HL-60/S4 (cell line): Measurements from ENCODE around the gene KLF6.

Experiments used
- in situ Hi-C: fragments of 300-500 bp; cut with MboI; formaldehyde crosslinking; loops from 2 replicates; pipeline ENCODE4 v1.14.3; 2022; ENCODE audit warnings: low sequenced_read_pairs

The KLF6 gene

GRCh38 chr10:3757638-3758490 is 27.1 kb downstream of the KLF6 start:
- in situ Hi-C loops, result no loop called here

DNA sequence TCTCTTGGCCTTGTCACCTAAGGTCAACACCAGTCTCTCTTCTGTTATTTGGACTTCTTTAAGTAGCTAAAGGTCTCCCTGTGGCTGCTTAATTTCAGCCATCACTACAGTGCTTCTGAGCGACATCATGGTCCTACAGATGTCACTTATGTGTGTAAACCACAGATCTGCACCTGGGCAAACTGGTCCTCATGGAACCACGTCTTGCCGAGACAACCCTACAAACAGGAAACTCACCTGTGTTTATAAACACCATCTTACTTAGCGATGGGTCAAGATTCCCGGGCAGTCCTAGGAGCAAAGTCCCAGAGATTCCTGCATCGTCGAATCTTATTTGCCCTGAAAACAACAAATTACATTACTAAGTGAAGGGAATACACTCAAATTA is 27.8 kb downstream of the KLF6 start:
- in situ Hi-C loops, result no loop called here

DNA sequence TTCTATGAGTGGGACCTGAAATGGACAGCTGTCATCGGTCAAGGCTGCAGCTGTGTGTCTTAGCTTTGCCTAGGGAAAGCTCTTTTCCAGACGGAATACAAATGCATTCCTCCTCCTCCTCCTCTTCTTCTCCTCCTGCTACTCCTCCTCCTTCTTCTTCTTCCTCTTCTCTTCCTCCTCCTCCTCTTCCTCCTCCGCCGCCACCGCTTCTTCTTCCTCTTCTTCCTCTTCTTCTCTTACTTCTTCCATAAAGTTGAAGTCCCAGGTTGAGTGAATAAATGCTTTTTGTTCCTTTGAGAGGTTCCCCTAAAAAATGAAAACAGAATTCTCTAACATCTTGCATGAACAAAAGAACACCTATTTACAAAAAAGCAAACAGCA is 28.7 kb downstream of the KLF6 start:
- in situ Hi-C loops, result no loop called here

DNA sequence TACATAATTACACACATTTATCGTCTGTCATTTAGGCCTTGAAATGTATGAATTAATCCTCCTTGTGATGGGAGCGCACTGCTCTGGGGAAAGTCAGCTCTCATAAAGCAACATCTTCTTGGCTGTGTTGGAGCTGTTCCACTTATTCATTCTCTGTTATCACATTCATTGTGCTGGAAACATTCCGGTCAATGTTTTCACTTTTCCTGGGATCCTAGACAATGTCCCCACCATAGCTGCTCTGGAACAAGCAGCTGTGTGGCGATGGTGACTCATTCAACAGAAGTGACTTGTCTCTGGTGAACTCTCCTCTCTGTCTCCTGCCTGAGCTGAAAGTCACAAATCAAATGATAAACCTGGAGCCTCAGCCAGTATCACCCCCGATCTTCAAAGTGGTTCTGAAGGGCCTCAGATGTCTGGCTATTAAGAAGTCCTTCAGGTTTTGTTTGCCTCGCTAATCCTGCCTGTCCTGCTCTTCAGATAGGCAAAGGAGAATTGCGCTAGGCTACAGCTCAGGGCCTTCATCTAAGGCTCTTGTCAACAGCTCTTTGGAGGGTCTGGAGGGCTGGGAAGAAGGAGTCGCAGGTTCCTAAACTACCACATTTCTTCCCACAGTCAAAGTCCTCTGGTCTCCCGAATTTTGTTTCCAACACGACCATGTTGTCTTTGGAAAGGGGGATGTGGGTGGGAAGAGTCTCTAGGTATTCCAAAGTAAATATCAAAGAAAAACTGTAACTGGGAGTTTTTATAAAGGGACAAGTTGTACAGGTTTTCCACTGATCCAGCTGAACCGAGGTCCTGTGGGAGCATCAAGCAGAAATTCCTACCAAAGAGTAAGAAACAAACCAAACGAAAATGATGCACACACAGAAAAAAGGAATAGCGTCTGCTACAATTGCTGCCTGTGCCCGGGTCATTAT is 29.3 kb downstream of the KLF6 start:
- in situ Hi-C loops, result no loop called here

- in situ Hi-C loops, result no loop called here
Observed at GRCh38 chr10:3754727-3755439, 30.1 kb downstream of the KLF6 start.

DNA sequence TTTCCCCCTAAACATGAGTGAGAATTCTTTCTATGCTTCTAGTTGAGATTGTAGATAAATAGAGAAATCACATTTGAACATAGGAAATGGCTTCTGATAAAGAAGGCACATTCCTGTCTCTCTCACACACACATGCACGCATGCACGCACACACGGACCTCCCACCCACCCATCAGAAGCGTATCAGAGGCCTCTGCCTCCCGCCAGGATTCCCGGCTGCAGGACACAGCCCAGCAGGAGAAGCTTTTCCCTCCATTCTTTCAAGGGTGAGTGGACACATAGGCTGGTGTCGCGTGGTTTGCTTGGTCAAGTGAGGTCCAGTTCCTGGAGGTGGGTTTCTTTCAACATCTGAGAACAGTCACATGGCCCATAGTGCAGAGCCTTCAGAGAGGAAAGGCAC is 34.2 kb downstream of the KLF6 start:
- in situ Hi-C loops, result no loop called here

DNA sequence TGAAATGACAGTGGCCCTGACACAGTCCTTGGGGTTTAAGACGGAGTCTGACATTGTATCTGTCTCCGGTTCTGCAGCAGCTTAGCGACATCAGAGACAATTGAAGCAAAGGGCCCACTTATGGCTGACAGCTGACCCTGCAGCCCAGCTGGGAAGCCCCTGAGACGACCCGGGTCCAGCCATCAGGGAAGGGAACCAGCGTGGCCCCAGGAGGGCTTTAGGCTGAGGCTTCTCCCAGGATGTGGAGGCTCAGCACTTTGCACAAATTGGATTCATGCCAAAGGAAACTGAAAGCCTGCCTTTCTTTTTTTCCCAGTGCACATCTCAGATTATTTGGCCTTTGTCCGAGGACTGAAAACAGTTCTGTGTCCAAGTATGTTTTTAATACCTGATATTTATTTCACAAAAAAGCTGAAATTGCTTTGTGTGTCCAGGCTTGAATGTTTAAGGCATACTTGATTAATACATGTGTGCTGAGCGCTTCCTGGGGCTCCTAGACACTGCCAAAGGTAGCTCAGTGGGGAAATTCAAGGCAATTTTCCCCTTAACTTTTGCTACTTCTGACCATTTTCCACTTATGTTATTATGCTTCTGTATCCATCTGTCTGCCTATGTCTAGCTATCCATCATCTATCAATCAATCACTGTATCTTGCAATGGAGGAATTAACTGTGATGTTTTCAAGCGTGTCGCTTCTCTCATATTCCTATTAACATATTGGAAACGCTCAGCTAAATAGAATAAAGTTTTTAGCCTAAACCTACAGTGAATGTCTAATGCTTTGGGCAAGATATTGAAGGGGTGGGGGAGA is 34.8 kb downstream of the KLF6 start:
- in situ Hi-C loops, result no loop called here

- in situ Hi-C loops, result no loop called here
Observed at GRCh38 chr10:3749600-3749999, 35.4 kb downstream of the KLF6 start.

- in situ Hi-C loops, result no loop called here
Observed at GRCh38 chr10:3749011-3749410, 36.0 kb downstream of the KLF6 start.

GRCh38 chr10:3748484-3748883 is 36.5 kb downstream of the KLF6 start:
- in situ Hi-C loops, result no loop called here

DNA sequence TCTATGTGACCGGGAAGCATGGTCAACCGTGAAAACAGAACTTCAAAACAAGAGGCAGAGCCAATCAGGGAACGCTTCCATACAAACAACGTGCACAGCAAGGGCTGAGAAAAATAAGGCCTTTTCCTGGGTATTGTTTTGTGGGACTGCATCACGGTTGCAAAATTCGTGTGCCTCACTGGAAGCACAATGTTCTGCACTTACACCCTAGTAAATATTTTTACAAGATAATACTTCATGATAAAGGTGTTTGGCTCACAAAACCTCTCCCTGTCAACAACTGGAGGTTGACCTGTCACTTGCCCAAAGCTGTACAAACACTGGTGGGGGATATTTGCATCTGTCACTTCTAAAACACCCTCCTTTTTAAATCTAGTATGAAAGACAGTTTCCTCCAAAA is 37.0 kb downstream of the KLF6 start:
- in situ Hi-C loops, result no loop called here

GRCh38 chr10:3747248-3747960 is 37.6 kb downstream of the KLF6 start:
- in situ Hi-C loops, result no loop called here

DNA sequence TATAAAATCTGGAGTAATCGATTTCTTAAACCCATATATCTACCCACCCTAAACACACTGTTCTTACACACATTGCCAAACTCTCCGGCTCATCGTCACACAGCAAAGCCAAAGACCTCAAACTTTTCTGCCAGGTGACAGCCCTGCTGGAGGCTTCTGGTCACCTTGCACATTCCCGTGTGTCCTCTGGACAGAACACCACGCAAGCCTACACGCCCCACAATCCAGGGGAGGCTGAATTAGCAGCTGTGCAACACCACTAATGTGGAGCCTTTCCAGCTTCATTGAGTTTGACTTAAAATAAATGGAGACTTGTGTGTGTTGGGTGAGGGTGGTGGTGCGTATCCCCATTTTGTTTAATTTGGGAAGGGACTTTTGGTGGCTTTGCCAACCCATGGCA is 38.4 kb downstream of the KLF6 start:
- in situ Hi-C loops, result no loop called here

- in situ Hi-C loops, result no loop called here
Observed at GRCh38 chr10:3745521-3745920, 39.5 kb downstream of the KLF6 start.

DNA sequence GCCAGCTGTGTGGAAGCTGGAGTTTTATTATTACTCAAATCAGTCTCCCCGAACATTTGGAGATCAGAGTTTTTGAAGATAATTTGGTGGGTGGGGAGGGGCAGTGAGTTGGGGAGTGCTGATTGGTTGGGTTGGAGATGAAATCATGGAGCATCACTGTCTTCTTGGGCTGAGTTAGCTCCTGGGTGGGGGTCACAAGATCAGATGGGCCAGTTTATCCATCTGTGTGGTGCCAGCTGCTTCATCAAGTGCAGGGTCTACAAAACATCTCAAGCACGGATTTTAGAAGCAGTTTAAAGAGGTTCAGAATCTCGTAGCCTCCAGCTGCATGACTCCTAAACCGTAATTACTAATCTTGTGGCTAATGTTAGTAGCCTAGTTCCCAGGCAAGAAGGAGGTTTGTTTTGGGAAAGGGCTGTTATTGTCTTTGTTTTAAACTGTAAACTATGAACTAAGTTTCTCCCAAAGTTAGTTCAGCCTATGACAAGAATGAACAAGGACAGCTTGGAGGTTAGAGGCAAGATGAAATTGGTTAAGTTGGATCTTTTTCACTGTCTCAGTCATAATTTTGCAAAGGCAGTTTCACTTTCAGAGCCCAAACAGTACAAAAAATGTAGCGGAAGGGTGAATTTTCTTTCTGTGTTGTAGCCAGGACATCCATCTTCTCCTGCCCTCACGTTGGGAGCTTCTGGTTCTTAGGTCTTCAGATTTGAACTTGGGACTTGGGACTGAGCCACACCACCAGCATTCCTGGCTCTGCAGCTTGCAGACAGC is 43.1 kb downstream of the KLF6 start:
- in situ Hi-C loops, result no loop called here

- in situ Hi-C loops, result no loop called here
Observed at GRCh38 chr10:3740157-3740871, 44.7 kb downstream of the KLF6 start.

GRCh38 chr10:3738855-3739350 is 46.1 kb downstream of the KLF6 start:
- in situ Hi-C loops, result no loop called here

- in situ Hi-C loops, result no loop called here
Observed at GRCh38 chr10:3737864-3738263, 47.1 kb downstream of the KLF6 start.
